ENCODE results near the gene CACNB4. TPM values are rescaled to one million over a fixed set of nuclear protein-coding genes. Genes with fewer than 3 reads are reported as not detected.
"Not testable (repeated sequence)": the region's sequence is repeated elsewhere in the genome, so short reads cannot be mapped to it uniquely, and the experiment has no call there.

The CACNB4 gene
- total RNA-seq, 2 donors from 2014 or later, result 5.6 to 13.8 TPM

DNA sequence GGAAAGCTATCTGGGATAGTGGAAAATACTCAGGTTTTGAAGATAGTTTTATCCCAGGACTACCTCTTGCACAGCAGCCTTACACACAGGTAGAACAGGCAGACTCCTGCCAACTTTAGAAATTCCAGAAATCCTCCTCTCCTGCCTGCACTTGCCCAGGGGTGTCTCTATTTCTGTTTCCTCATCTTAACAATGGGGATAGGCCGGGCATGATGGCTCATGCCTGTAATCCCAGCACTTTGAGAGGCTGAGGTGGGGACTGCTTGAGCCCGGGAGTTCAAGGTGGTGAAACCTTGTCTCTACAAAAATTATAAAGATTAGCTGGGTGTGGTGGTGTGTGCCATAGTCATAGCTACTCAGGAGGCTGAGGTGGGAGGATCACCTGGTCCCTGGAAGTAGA, 153.7 kb downstream of the CACNB4 start:
- Histone ChIP-seq H3K4me1 (ENCODE audit: control insufficient read depth in 1 of 2, low read depth in 2 of 2) (peaks cover 14 to 30% of the 10 kb centered on the region in 2 donors), H3K27ac (no peak overlapping the region), H3K36me3 (no peaks in the 10 kb centered on the region), H3K9me3 (no peaks in the 10 kb centered on the region), H3K4me3 (no peak overlapping the region), H3K27me3 (replicated peaks; ENCODE audit: insufficient read depth) (no peaks in the 10 kb centered on the region)
- DNase-seq (ENCODE audit: low spot score) (no peak), ATAC-seq (ENCODE audit: insufficient number of reproducible peaks, low FRiP score, low read depth) (no peak)
- TF ChIP-seq, protein P1, sequence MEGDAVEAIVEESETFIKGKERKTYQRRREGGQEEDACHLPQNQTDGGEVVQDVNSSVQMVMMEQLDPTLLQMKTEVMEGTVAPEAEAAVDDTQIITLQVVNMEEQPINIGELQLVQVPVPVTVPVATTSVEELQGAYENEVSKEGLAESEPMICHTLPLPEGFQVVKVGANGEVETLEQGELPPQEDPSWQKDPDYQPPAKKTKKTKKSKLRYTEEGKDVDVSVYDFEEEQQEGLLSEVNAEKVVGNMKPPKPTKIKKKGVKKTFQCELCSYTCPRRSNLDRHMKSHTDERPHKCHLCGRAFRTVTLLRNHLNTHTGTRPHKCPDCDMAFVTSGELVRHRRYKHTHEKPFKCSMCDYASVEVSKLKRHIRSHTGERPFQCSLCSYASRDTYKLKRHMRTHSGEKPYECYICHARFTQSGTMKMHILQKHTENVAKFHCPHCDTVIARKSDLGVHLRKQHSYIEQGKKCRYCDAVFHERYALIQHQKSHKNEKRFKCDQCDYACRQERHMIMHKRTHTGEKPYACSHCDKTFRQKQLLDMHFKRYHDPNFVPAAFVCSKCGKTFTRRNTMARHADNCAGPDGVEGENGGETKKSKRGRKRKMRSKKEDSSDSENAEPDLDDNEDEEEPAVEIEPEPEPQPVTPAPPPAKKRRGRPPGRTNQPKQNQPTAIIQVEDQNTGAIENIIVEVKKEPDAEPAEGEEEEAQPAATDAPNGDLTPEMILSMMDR (IDR thresholded peaks at IDR 0.05), result no peak

DNA sequence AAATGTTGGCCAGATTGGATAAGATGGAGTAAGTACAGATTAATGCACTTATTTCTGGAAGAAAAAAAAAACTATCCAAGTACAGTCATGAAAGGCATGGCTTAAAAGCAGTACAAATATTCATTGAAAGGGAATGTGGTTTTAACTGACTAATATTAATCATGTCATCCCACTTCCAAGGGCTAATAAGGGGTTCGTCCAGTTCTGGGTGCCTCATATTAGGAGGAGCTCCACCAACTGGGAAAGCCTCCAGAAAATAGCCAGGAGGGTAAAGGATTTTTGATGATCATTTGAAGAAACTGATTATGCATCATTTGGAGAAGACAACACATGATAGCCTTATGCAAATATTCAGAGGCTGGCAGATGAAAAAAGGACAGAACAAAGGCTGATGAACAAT, 155.4 kb downstream of the CACNB4 start:
- no peaks in the 10 kb centered on the region for H3K9me3 ChIP-seq
- DNase-seq (ENCODE audit: low spot score) (no peak), ATAC-seq (ENCODE audit: insufficient number of reproducible peaks, low FRiP score, low read depth) (no peak)
- no peak overlapping the region for H3K27ac ChIP-seq
- no peaks in the 10 kb centered on the region for H3K36me3 ChIP-seq
- no peak overlapping the region for H3K4me3 ChIP-seq
- no peaks in the 10 kb centered on the region for H3K27me3 ChIP-seq (replicated peaks; ENCODE audit: insufficient read depth)
- H3K4me1 ChIP-seq (ENCODE audit: control insufficient read depth in 1 of 2, low read depth in 2 of 2), result peaks cover 11 to 23% of the 10 kb centered on the region in 2 donors
- TF ChIP-seq, protein P1 (IDR thresholded peaks at IDR 0.05), result no peak

DNA sequence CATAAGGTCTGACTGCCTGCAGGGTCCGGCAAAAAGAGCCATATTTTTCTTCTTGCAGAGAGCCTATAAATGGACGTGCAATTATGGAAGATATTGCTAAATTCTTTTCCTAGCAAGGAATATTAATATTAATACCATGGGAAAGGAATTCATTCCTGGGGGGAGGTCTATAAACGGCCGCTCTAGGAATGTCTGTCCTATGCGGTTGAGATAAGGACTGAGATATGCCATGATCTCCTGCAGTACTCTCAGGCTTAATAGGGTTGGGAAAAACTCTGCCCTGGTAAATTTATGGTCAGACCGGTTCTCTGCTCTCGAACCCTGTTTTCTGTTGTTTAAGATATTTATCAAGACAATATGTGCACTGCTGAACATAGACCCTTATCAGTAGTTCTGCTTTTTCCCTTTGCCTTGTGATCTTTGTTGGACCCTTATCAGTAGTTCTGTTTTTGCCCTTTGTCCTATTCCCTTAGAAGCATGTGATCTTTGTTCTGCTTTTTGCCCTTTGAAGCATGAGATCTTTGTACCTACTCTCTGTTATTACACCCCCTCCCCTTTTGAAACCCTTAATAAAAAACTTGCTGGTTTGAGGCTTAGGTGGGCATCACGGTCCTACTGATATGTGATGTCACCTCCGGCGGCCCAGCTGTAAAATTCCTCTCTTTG, 156.2 kb downstream of the CACNB4 start:
- H3K4me1 ChIP-seq (ENCODE audit: control insufficient read depth in 1 of 2, low read depth in 2 of 2), result peaks cover 7 to 15% of the 10 kb centered on the region in 2 donors
- H3K27ac ChIP-seq; H3K36me3 ChIP-seq; DNase-seq (ENCODE audit: low spot score); H3K9me3 ChIP-seq; H3K27me3 ChIP-seq (replicated peaks; ENCODE audit: insufficient read depth); H3K4me3 ChIP-seq; ATAC-seq (ENCODE audit: insufficient number of reproducible peaks, low FRiP score, low read depth): not testable (repeated sequence)

DNA sequence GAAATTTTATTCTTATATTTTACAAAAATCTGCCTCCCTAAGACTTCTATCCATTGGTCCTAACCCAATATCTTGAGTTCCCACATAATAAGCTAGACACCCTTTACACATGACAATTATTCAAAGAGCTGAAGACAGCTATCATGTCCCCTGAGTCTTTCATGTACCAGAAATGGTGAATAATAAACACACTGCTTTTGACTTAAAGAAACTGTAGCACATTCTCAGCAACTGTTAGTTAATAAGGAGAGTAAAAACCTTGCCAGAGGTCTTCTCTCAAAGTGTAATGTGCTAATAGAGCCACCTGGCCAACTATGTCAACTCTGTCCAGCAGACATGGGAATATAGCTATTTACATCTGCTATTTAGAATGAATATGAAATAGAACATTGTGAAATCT, 160.9 kb downstream of the CACNB4 start:
- no peak for ATAC-seq (ENCODE audit: insufficient number of reproducible peaks, low FRiP score, low read depth)
- no peaks in the 10 kb centered on the region for H3K27me3 ChIP-seq (replicated peaks; ENCODE audit: insufficient read depth)
- DNase-seq (ENCODE audit: low spot score), result no peak
- no peak overlapping the region for H3K4me3 ChIP-seq
- H3K9me3 ChIP-seq, result no peaks in the 10 kb centered on the region
- H3K4me1 ChIP-seq (ENCODE audit: control insufficient read depth in 1 of 2, low read depth in 2 of 2), result no peaks in the 10 kb centered on the region
- no peak overlapping the region for H3K27ac ChIP-seq
- TF ChIP-seq, protein P1 (IDR thresholded peaks at IDR 0.05), result no peak
- no peaks in the 10 kb centered on the region for H3K36me3 ChIP-seq

DNA sequence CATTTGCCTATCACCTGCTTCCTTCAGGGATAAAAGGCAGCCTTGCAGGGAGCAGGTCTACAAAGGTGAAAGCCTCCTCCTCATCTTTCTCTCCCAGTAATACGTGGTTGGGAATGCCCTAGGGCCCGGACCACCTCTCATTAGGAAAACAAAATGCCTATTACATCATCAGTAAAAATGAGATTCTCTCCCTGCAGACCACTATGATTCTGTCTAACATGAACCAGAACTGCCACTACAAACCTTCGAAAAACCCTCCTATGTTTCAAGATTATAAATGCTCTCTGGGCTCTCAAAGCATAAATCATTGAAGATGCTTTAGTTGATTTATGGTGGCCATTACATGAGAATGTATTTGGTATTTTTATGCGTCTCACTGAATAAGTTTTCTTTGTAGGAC, 162.2 kb downstream of the CACNB4 start:
- H3K27me3 ChIP-seq (replicated peaks; ENCODE audit: insufficient read depth), result no peaks in the 10 kb centered on the region
- no peaks in the 10 kb centered on the region for H3K9me3 ChIP-seq
- no peak overlapping the region for H3K4me3 ChIP-seq
- ATAC-seq (ENCODE audit: insufficient number of reproducible peaks, low FRiP score, low read depth) (no peak), DNase-seq (ENCODE audit: low spot score) (no peak)
- H3K36me3 ChIP-seq, result no peaks in the 10 kb centered on the region
- H3K27ac ChIP-seq, result no peak overlapping the region
- peaks cover 0 to 1% of the 10 kb centered on the region in 2 donors for H3K4me1 ChIP-seq (ENCODE audit: control insufficient read depth in 1 of 2, low read depth in 2 of 2)
- TF ChIP-seq, protein P1 (IDR thresholded peaks at IDR 0.05), result no peak
